AG04449 (cell line): Measurements from ENCODE around the gene CARS2.
"Not testable (repeated sequence)": the region's sequence is repeated elsewhere in the genome, so short reads cannot be mapped to it uniquely, and the experiment has no call there.

Experiments
- CTCF ChIA-PET: fragments of 350-600 bp; formaldehyde crosslinking; extraction: SDS; loops from one replicate; lab custom pipeline; 2021; ENCODE audit warnings: antibody characterized with exemption; lab: Yijun Ruan, JAX
- POLR2A ChIA-PET: fragments of 400-600, 350-600 bp; formaldehyde crosslinking; extraction: SDS; loops from one replicate; lab custom pipeline; 2020; ENCODE audit warnings: antibody characterized with exemption, inconsistent platforms; lab: Yijun Ruan, JAX
- DNase-seq: peaks from one replicate; pipeline ENCODE4 v3.0.0-alpha.2; 2010; ENCODE audit warnings: low read depth, low spot score
- H3K4me3 ChIP-seq: 2 replicates; pipeline ENCODE4 v1.5.1; 2011; ENCODE audit warnings: low read depth, mild to moderate bottlenecking, control low read depth, low read length
- CTCF ChIP-seq: IDR thresholded peaks from one replicate; pipeline ENCODE4 v1.5.1; 2011; ENCODE audit warnings: mild to moderate bottlenecking, moderate library complexity, low read length, control low read depth, inconsistent platforms; ENCODE audit not compliant: insufficient read depth; ENCODE audit errors: missing control alignments

The CARS2 gene

DNA sequence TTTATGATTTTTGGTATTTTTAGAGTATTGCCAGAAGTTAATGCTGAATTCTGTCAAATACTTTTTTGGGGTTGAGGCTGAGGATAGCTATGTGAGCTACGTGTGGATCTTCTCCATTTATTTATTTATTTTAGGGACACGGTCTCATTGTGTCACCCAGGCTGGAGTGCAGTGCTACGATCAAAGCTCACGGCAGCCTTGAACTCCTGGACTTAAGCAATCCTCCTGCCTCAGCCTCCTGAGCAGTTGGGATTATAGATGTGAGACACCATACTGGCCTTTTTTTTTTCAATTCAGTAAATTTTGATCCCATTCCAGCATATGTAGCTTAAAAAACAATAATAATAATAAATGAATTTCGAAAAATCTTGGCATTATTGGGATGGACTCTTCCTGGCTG lies 28.6 kb upstream of the CARS2 start:
- POLR2A ChIA-PET = no interaction called here
- H3K4me3 ChIP-seq = no peak overlapping the region
- no peak for TF ChIP-seq CTCF
- no peak for DNase-seq
- CTCF ChIA-PET = no interaction called here

DNA sequence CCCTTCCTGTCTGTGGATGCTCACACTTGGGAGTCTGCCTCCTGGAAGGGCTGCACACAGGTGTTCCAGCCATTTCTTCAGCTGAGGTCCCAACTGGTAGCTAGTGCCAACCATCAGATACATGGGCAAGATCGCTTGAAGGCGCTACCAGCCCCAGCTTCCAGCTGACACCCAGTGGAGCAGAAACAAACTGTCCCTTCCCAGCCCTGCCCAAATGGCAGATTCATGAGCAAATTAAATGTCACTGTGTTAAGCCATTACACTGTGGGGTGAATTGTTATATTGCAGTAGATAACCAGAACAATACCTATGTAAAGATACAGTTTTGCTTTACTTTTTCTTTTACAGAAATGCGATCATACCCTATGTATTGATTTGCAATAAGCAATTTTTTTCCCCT lies 25.2 kb upstream of the CARS2 start:
- TF ChIP-seq CTCF = no peak
- CTCF ChIA-PET = no interaction called here
- POLR2A ChIA-PET = no interaction called here
- no peak for DNase-seq
- H3K4me3 ChIP-seq = no peak overlapping the region

DNA sequence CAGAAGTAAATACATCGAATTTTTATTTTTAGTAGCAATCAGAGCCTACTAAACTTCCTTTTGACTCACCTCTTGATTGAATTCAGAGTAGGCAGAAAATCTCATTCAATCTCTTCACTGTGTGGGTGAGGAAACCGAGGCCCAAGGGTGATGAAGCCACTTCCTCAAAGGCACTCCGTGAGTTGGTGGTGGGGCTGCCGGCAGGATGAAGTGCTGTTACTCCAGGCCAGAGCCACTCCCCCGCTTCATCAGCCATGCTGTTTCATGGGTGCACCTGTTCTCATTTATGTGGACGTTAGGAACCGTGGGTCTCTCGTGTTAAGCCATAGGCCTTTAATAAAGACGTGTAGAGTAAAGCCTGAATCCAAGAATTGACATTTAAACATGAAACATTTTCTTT lies 20.8 kb upstream of the CARS2 start:
- CTCF ChIA-PET = no interaction called here
- no peak for TF ChIP-seq CTCF
- POLR2A ChIA-PET = no interaction called here
- H3K4me3 ChIP-seq = no peak overlapping the region
- no peak for DNase-seq

DNA sequence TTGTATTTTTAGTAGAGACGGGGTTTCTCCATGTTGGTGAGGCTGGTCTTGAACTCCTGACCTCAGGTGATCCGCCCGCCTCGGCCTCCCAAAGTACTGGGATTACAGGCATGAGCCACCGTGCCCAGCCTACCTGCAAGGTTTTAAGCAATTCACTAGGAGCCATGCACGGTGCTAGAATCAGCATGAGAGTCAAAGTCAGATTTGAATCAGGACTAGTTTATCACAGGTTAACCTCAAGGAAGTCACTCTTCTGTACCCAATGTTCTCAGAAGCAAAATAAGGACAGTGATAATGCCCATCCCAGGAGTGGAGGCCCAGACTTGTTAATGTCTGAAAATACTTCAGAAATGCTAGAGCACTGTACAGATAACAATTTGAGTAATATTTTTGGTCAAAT lies 20.2 kb upstream of the CARS2 start:
- H3K4me3 ChIP-seq, DNase-seq, CTCF ChIA-PET: not testable (repeated sequence)
- POLR2A ChIA-PET = interaction anchor here (1.1 kb wide), 1 partner anchor 11 kb away, joined by 3 read pairs; no protein-coding TSS in a partner anchor

GRCh38 chr13:110723598-110723997 lies 17.7 kb upstream of the CARS2 start:
- CTCF ChIA-PET = interaction anchor here (0.7 to 1.3 kb wide), 2 partner anchors 62 to 66 kb away, joined by 3 read pairs; no protein-coding TSS in a partner anchor
- no peak overlapping the region for H3K4me3 ChIP-seq
- POLR2A ChIA-PET = interaction anchor here (1.4 kb wide), 1 partner anchor 8 kb away, joined by 9 read pairs; no protein-coding TSS in a partner anchor
- no peak for TF ChIP-seq CTCF
- no peak for DNase-seq

DNA sequence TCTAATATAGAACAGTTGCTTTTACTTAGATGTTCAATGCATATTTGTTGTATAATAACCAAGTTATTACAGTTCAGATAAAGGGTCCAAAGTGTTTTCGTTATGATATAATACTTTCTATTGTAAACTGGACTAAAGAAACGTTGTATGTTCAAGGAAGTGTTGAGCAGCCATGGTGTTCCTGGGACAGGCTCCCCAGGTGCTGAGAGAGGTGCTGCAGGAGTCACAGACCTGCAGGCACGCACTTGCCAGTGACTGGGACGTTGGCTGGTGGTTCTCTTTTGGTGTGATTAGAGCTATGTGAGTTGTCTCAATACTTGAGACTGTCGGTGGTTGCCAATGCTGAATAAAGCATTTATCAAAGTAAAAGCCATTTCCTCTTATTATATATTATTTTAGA lies 17.1 kb upstream of the CARS2 start:
- no peak for DNase-seq
- ChIA-PET POLR2A (no interaction called here), CTCF (interaction anchor here (0.7 to 1.3 kb wide), 2 partner anchors 63 to 67 kb away, joined by 3 read pairs; no protein-coding TSS in a partner anchor)

More for the DNA sequence above, 17.1 kb upstream of the CARS2 start:
- TF ChIP-seq CTCF = no peak
- no peak overlapping the region for H3K4me3 ChIP-seq
